ENCODE data around the gene RTCB.

GRCh38 chr22:32421484-32421883, 9.4 kb upstream of the RTCB start:
- TF ChIP-seq, protein P1, sequence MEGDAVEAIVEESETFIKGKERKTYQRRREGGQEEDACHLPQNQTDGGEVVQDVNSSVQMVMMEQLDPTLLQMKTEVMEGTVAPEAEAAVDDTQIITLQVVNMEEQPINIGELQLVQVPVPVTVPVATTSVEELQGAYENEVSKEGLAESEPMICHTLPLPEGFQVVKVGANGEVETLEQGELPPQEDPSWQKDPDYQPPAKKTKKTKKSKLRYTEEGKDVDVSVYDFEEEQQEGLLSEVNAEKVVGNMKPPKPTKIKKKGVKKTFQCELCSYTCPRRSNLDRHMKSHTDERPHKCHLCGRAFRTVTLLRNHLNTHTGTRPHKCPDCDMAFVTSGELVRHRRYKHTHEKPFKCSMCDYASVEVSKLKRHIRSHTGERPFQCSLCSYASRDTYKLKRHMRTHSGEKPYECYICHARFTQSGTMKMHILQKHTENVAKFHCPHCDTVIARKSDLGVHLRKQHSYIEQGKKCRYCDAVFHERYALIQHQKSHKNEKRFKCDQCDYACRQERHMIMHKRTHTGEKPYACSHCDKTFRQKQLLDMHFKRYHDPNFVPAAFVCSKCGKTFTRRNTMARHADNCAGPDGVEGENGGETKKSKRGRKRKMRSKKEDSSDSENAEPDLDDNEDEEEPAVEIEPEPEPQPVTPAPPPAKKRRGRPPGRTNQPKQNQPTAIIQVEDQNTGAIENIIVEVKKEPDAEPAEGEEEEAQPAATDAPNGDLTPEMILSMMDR (IDR thresholded peaks at IDR 0.05; ENCODE audit: poor library complexity, severe bottlenecking), result no peak
- TF ChIP-seq POLR2AphosphoS5 (IDR thresholded peaks at IDR 0.05) (no peak), EZH2 (IDR thresholded peaks at IDR 0.05; ENCODE audit: borderline replicate concordance, insufficient read depth, low read length, poor library complexity, severe bottlenecking) (no peak), MXI1 (conservative IDR thresholded peaks at IDR 0.05; ENCODE audit: poor library complexity, severe bottlenecking) (no peak), EP300 (conservative IDR thresholded peaks at IDR 0.05; ENCODE audit: poor library complexity, severe bottlenecking) (no peak), RAD21 (conservative IDR thresholded peaks at IDR 0.05) (no peak), TAF1 (IDR thresholded peaks at IDR 0.05; ENCODE audit: low read depth) (no peak), SMC3 (conservative IDR thresholded peaks at IDR 0.05; ENCODE audit: poor library complexity) (no peak)
- TF ChIP-seq, protein P2, sequence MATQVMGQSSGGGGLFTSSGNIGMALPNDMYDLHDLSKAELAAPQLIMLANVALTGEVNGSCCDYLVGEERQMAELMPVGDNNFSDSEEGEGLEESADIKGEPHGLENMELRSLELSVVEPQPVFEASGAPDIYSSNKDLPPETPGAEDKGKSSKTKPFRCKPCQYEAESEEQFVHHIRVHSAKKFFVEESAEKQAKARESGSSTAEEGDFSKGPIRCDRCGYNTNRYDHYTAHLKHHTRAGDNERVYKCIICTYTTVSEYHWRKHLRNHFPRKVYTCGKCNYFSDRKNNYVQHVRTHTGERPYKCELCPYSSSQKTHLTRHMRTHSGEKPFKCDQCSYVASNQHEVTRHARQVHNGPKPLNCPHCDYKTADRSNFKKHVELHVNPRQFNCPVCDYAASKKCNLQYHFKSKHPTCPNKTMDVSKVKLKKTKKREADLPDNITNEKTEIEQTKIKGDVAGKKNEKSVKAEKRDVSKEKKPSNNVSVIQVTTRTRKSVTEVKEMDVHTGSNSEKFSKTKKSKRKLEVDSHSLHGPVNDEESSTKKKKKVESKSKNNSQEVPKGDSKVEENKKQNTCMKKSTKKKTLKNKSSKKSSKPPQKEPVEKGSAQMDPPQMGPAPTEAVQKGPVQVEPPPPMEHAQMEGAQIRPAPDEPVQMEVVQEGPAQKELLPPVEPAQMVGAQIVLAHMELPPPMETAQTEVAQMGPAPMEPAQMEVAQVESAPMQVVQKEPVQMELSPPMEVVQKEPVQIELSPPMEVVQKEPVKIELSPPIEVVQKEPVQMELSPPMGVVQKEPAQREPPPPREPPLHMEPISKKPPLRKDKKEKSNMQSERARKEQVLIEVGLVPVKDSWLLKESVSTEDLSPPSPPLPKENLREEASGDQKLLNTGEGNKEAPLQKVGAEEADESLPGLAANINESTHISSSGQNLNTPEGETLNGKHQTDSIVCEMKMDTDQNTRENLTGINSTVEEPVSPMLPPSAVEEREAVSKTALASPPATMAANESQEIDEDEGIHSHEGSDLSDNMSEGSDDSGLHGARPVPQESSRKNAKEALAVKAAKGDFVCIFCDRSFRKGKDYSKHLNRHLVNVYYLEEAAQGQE (IDR thresholded peaks at IDR 0.05; ENCODE audit: borderline replicate concordance), result no peak
